HepG2 (cell line): ENCODE results near the gene DDI2. TPM values are rescaled to one million over a fixed set of nuclear protein-coding genes. Genes with fewer than 3 reads are reported as not detected.

Experiments
- EP300 ChIP-seq, 3 experiments: sonication (generic) in 1 of 3; formaldehyde crosslinking in 1 of 3; IDR thresholded peaks; 2 replicates each; pipeline versions ENCODE4 v1.5.1 to v1.6.1; 2011 to 2020; ENCODE audit warnings: low read depth in 2 of 3, low read length in 2 of 3, borderline replicate concordance in 1 of 3, improper control_type of control experiment in 1 of 3, mild to moderate bottlenecking in 1 of 3, missing genetic modification reagents in 1 of 3, moderate library complexity in 1 of 3
- NAIF1 ChIP-seq: sonication (generic); formaldehyde crosslinking; IDR thresholded peaks from 2 replicates; pipeline ENCODE4 v1.5.0; 2020; ENCODE audit warnings: mild to moderate bottlenecking, missing genetic modification reagents, borderline replicate concordance
- NR3C1 ChIP-seq: sonication (generic); formaldehyde crosslinking; IDR thresholded peaks from 2 replicates; pipeline ENCODE4 v1.4.0; 2020; ENCODE audit warnings: missing genetic modification reagents
- SMAD1 ChIP-seq: sonication (generic); formaldehyde crosslinking; IDR thresholded peaks from 2 replicates; pipeline ENCODE4 v1.4.0; 2020; ENCODE audit warnings: missing genetic modification reagents, low read depth, mild to moderate bottlenecking, borderline replicate concordance
- SNAPC2 ChIP-seq: sonication (generic); formaldehyde crosslinking; IDR thresholded peaks from 2 replicates; pipeline ENCODE4 v1.8.1; 2022; ENCODE audit warnings: mild to moderate bottlenecking, missing genetic modification reagents
- ZNF446 ChIP-seq: sonication (generic); formaldehyde crosslinking; IDR thresholded peaks from 2 replicates; pipeline ENCODE4 v1.5.0; 2020; ENCODE audit warnings: mild to moderate bottlenecking, missing genetic modification reagents
- ZNF674 ChIP-seq: sonication (generic); formaldehyde crosslinking; IDR thresholded peaks from 2 replicates; pipeline ENCODE4 v1.5.0; 2020; ENCODE audit warnings: low read depth, mild to moderate bottlenecking, missing genetic modification reagents
- ZNF83 ChIP-seq: sonication (generic); formaldehyde crosslinking; IDR thresholded peaks from 2 replicates; pipeline ENCODE4 v1.4.0; 2020; ENCODE audit warnings: missing genetic modification reagents, mild to moderate bottlenecking, borderline replicate concordance
- polyA plus RNA-seq, 8 experiments: library from polyadenylated mRNA; depleted of rRNA in 3 of 8; stranded (reverse) in 7 of 8; unstranded in 1 of 8; fragments of >200 nt; fragmentation: Illumina TruSeq in 4 of 8; extraction: Trizol in 4 of 8; gene quantifications; 2 replicates each; pipeline versions ENCODE4 v1.2.1 to v1.2.3, GENCODE V29; 2011 to 2016; ENCODE audit warnings: low read depth in 4 of 8, missing spikeins in 1 of 8, mixed read lengths in 1 of 8; ENCODE audit not compliant: insufficient read depth in 1 of 8
- total RNA-seq, 5 experiments: library from RNA; depleted of rRNA; stranded (reverse); fragments of >200 nt; fragmentation: Illumina TruSeq; extraction: Trizol; gene quantifications; 2 replicates each; pipeline ENCODE4 v1.2.3, GENCODE V29; 2016; ENCODE audit warnings: low read depth in 1 of 5
- TF ChIP-seq, protein P1 (sequence below): sonication (generic); formaldehyde crosslinking; IDR thresholded peaks from 2 replicates; pipeline ENCODE4 v1.5.1; 2020; ENCODE audit warnings: missing genetic modification reagents, mild to moderate bottlenecking, borderline replicate concordance
- TF ChIP-seq, protein P2 (sequence below): sonication (generic); formaldehyde crosslinking; IDR thresholded peaks from 2 replicates; pipeline ENCODE4 v1.8.0; 2022; ENCODE audit warnings: mild to moderate bottlenecking, missing genetic modification reagents, borderline replicate concordance
- TF ChIP-seq, protein P3 (sequence below): sonication (generic); formaldehyde crosslinking; IDR thresholded peaks from 2 replicates; pipeline ENCODE4 v1.8.0; 2022; ENCODE audit warnings: low read depth, missing genetic modification reagents
- TF ChIP-seq, protein P4 (sequence below): IDR thresholded peaks from 2 replicates; pipeline ENCODE4 v1.6.1; 2012; ENCODE audit warnings: low read depth, low read length, improper control_type of control experiment
- TF ChIP-seq, protein P5 (sequence below): sonication (generic); formaldehyde crosslinking; IDR thresholded peaks from 2 replicates; pipeline ENCODE4 v1.4.0; 2020; ENCODE audit warnings: missing genetic modification reagents
- TF ChIP-seq, protein P6 (sequence below): IDR thresholded peaks from 2 replicates; pipeline ENCODE4 v1.6.1; 2016; ENCODE audit warnings: low read depth, control low read depth

Gene DDI2
- total and polyA plus RNA-seq, 2 of the 13 experiments (the other 11 are each of a cell fraction or from before 2014, with no cell fraction given), result 8.5 to 25.7 TPM

DNA sequence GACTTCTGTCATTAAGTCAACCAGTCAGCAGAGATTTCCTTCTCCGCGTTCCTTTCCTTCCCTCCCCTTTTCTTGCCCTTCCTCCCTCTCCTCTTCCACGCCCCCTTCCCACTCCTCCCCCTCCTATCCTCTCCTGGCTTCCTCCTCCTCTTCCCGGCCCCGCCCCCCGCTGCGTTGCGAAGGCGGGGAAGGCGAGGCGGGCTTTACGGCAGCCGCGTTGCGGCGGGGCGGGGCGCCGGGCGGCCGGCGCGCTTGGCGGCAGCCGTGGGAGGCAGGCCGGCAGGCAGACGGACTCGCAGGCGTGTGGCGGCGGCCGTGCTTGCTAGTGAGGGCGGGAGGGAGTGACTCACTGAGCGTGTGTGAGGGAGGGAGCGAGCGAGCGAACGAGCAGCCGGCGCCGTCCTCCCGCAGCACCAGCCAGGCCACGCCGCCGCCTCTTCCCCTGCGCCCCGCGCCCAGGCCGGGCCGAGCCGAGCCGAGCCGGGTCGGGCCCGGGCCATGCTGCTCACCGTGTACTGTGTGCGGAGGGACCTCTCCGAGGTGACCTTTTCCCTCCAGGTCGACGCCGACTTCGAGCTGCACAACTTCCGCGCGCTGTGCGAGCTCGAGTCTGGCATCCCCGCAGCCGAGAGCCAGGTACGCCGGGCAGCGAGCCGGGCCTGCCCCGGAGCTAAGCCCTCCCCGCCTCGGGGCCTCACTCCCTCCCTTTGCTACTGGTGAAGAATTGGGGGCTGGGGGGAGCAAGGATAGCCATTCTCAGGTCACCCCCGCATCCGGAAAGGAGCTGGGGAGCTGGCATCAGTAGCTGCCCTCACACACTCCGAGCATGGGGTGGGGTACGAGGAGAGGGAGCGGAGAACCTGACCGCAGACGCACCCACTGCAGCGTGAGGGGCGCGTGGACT, at the start of gene DDI2 (continued):
- TF ChIP-seq ZNF446, result peak; percentile 95
- 0 out of 2 replicates have a peak, but pooled peaks have one; percentile 37 for TF ChIP-seq SMAD1 (CRISPR knock-in tag)
- TF ChIP-seq, protein P1, sequence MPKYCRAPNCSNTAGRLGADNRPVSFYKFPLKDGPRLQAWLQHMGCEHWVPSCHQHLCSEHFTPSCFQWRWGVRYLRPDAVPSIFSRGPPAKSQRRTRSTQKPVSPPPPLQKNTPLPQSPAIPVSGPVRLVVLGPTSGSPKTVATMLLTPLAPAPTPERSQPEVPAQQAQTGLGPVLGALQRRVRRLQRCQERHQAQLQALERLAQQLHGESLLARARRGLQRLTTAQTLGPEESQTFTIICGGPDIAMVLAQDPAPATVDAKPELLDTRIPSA (CRISPR knock-in tag), result 0 out of 2 replicates have a peak, but pooled peaks have one; percentile 61
- TF ChIP-seq, protein P2, sequence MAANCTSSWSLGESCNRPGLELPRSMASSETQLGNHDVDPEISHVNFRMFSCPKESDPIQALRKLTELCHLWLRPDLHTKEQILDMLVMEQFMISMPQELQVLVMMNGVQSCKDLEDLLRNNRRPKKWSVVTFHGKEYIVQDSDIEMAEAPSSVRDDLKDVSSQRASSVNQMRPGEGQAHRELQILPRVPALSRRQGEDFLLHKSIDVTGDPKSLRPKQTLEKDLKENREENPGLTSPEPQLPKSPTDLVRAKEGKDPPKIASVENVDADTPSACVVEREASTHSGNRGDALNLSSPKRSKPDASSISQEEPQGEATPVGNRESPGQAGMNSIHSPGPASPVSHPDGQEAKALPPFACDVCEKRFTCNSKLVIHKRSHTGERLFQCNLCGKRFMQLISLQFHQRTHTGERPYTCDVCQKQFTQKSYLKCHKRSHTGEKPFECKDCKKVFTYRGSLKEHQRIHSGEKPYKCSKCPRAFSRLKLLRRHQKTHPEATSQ, result no peak
- no peak for TF ChIP-seq ZNF83
- TF ChIP-seq NAIF1, result no peak
- TF ChIP-seq, protein P3, sequence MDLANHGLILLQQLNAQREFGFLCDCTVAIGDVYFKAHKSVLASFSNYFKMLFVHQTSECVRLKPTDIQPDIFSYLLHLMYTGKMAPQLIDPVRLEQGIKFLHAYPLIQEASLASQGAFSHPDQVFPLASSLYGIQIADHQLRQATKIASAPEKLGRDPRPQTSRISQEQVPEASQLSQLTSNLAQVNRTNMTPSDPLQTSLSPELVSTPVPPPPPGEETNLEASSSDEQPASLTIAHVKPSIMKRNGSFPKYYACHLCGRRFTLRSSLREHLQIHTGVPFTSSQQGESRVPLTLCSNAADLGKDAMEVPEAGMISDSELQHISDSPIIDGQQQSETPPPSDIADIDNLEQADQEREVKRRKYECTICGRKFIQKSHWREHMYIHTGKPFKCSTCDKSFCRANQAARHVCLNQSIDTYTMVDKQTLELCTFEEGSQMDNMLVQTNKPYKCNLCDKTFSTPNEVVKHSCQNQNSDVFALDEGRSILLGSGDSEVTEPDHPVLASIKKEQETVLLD, result peak; percentile 87; the same call in 1 of the 2 replicates
- TF ChIP-seq, protein P4, sequence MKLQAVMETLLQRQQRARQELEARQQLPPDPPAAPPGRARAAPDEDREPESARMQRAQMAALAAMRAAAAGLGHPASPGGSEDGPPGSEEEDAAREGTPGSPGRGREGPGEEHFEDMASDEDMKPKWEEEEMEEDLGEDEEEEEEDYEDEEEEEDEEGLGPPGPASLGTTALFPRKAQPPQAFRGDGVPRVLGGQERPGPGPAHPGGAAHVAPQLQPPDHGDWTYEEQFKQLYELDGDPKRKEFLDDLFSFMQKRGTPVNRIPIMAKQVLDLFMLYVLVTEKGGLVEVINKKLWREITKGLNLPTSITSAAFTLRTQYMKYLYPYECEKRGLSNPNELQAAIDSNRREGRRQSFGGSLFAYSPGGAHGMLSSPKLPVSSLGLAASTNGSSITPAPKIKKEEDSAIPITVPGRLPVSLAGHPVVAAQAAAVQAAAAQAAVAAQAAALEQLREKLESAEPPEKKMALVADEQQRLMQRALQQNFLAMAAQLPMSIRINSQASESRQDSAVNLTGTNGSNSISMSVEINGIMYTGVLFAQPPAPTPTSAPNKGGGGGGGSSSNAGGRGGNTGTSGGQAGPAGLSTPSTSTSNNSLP, result no peak
- TF ChIP-seq NR3C1 (CRISPR knock-in tag), result no peak
- TF ChIP-seq, protein P5, sequence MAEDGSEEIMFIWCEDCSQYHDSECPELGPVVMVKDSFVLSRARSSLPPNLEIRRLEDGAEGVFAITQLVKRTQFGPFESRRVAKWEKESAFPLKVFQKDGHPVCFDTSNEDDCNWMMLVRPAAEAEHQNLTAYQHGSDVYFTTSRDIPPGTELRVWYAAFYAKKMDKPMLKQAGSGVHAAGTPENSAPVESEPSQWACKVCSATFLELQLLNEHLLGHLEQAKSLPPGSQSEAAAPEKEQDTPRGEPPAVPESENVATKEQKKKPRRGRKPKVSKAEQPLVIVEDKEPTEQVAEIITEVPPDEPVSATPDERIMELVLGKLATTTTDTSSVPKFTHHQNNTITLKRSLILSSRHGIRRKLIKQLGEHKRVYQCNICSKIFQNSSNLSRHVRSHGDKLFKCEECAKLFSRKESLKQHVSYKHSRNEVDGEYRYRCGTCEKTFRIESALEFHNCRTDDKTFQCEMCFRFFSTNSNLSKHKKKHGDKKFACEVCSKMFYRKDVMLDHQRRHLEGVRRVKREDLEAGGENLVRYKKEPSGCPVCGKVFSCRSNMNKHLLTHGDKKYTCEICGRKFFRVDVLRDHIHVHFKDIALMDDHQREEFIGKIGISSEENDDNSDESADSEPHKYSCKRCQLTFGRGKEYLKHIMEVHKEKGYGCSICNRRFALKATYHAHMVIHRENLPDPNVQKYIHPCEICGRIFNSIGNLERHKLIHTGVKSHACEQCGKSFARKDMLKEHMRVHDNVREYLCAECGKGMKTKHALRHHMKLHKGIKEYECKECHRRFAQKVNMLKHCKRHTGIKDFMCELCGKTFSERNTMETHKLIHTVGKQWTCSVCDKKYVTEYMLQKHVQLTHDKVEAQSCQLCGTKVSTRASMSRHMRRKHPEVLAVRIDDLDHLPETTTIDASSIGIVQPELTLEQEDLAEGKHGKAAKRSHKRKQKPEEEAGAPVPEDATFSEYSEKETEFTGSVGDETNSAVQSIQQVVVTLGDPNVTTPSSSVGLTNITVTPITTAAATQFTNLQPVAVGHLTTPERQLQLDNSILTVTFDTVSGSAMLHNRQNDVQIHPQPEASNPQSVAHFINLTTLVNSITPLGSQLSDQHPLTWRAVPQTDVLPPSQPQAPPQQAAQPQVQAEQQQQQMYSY (CRISPR knock-in tag), result 0 out of 2 replicates have a peak, but pooled peaks have one; percentile 47
- peak; percentile 59; the same call in 1 of the 2 replicates for TF ChIP-seq SNAPC2 (CRISPR knock-in tag)
- TF ChIP-seq, protein P6, sequence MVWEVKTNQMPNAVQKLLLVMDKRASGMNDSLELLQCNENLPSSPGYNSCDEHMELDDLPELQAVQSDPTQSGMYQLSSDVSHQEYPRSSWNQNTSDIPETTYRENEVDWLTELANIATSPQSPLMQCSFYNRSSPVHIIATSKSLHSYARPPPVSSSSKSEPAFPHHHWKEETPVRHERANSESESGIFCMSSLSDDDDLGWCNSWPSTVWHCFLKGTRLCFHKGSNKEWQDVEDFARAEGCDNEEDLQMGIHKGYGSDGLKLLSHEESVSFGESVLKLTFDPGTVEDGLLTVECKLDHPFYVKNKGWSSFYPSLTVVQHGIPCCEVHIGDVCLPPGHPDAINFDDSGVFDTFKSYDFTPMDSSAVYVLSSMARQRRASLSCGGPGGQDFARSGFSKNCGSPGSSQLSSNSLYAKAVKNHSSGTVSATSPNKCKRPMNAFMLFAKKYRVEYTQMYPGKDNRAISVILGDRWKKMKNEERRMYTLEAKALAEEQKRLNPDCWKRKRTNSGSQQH (CRISPR knock-in tag), result 0 out of 2 replicates have a peak, but pooled peaks have one; percentile 19
- TF ChIP-seq ZNF674 (CRISPR knock-in tag), result peak; percentile 86; the same call in 1 of the 2 replicates
- peak; percentile 32 to 40; a peak in 1 of 4 replicates for TF ChIP-seq EP300 (IDR thresholded peaks at IDR 0.05; ENCODE audit: low read depth in 2 of 2, low read length in 2 of 2)
- no peak for TF ChIP-seq EP300 (CRISPR knock-in tag; IDR thresholded peaks at IDR 0.05; ENCODE audit: borderline replicate concordance)
